Measurements from ENCODE around the gene SLC13A5.

GRCh38 chr17:6695051-6695450 lies 18.1 kb downstream of the SLC13A5 start:
- no peak for TF ChIP-seq ELK4 (IDR thresholded peaks at IDR 0.05; ENCODE audit: borderline replicate concordance, low read depth, low read length)
- TF ChIP-seq HIC1 (tag by site-specific recombination; IDR thresholded peaks at IDR 0.05): no peak
- no peak for TF ChIP-seq ZNF132 (tag by site-specific recombination; IDR thresholded peaks at IDR 0.05; ENCODE audit: borderline replicate concordance)

Data from HEK293 (cell line).